HCT116 (cell line): ENCODE results near the gene SYNE1. TPM values are rescaled to one million over a fixed set of nuclear protein-coding genes. Genes with fewer than 3 reads are reported as not detected.

ENCODE experiments used
- ATAC-seq: fragments of 200-7000 bp; cut with Tn5 transposase; 2 replicates; pipeline ENCODE4 v1.9.1; 2020; ENCODE audit warnings: mild to moderate bottlenecking, moderate library complexity
- BruUV-seq: library from RNA; stranded (reverse); fragments of 400-500 nt; replicated peaks from 2 replicates; lab custom pipeline; 2021; lab: Mats Ljungman, UMichigan
- CTCF ChIA-PET: fragments of 300-600 bp; sonication (Branson Sonifier 250); formaldehyde crosslinking; loops from one replicate; lab custom pipeline; 2021; ENCODE audit warnings: antibody characterized with exemption; lab: Charles Lee
- POLR2A ChIA-PET: fragments of 300-600, 350-600 bp; sonication (Branson Sonifier 250); formaldehyde crosslinking; loops from one replicate; lab custom pipeline; 2021; ENCODE audit warnings: antibody characterized with exemption; lab: Charles Lee
- RAD21 ChIA-PET, 2 experiments: fragments of 300-600 bp; sonication (Branson Sonifier 250); formaldehyde crosslinking; loops; one replicate each; lab custom pipeline; 2023; ENCODE audit warnings: low total read pairs in 2 of 2; ENCODE audit not compliant: uncharacterized antibody in 2 of 2, unreplicated experiment in 2 of 2, low non-redundant PET in 1 of 2; lab: Charles Lee
- DNase-seq: peaks from one replicate; pipeline ENCODE4 v3.0.0-alpha.2; 2010; ENCODE audit warnings: low read depth, low spot score
- H2AFZ ChIP-seq: fragments of 200-600 bp; shearing (Covaris generic), sonication (generic); 2 replicates; pipeline ENCODE4 v1.6.1; 2017; ENCODE audit warnings: low read depth, mixed run types, mixed read lengths, antibody characterized with exemption, low read length; ENCODE audit not compliant: poor library complexity, severe bottlenecking
- H3K27ac ChIP-seq: 2 replicates; pipeline ENCODE4 v1.5.1; 2012; ENCODE audit warnings: low read depth, low read length
- H3K27me3 ChIP-seq: fragments of 200-600 bp; sonication (generic); 2 replicates; pipeline ENCODE4 v1.6.1; 2016; ENCODE audit warnings: mixed run types, low read length, mixed read lengths; ENCODE audit not compliant: insufficient read depth
- H3K36me3 ChIP-seq, 2 experiments: fragments of 200-500 bp in 1 of 2; fragments of 200-600 bp in 1 of 2; sonication (Bioruptor generic) in 1 of 2; sonication (generic) in 1 of 2; 2 replicates each; pipeline versions ENCODE4 v1.5.1 to v1.6.1; 2014 to 2016; ENCODE audit warnings: low read length in 2 of 2, inconsistent platforms in 1 of 2, mixed read lengths in 1 of 2, mixed run types in 1 of 2; ENCODE audit not compliant: insufficient read depth in 2 of 2, control insufficient read depth in 1 of 2
- H3K4me1 ChIP-seq, 2 experiments: fragments of 200-600 bp in 1 of 2; sonication (generic) in 1 of 2; 2 replicates each; pipeline versions ENCODE4 v1.5.1 to v1.6.1; 2012 to 2017; ENCODE audit warnings: low read length in 2 of 2, inconsistent platforms in 1 of 2, mild to moderate bottlenecking in 1 of 2, mixed read lengths in 1 of 2, mixed run types in 1 of 2, moderate library complexity in 1 of 2; ENCODE audit not compliant: insufficient read depth in 2 of 2, control insufficient read depth in 1 of 2
- H3K4me2 ChIP-seq: fragments of 200-600 bp; sonication (generic); 2 replicates; pipeline ENCODE4 v1.6.1; 2017; ENCODE audit warnings: mixed run types, low read length, mixed read lengths
- H3K4me3 ChIP-seq, 2 experiments: fragments of 200-600 bp in 1 of 2; sonication (generic) in 1 of 2; replicated peaks in 1 of 2; 2 replicates each; pipeline ENCODE4 v1.5.1; 2011 to 2016; ENCODE audit warnings: low read length in 2 of 2, control low read depth in 1 of 2, low read depth in 1 of 2, mild to moderate bottlenecking in 1 of 2, mixed read lengths in 1 of 2, mixed run types in 1 of 2
- H3K79me2 ChIP-seq: fragments of 200-600 bp; sonication (generic); 2 replicates; pipeline ENCODE4 v1.6.1; 2017; ENCODE audit warnings: mild to moderate bottlenecking, mixed run types, low read length, moderate library complexity, mixed read lengths; ENCODE audit not compliant: insufficient read depth
- H3K9ac ChIP-seq: fragments of 200-600 bp; sonication (generic); 2 replicates; pipeline ENCODE4 v1.6.1; 2016; ENCODE audit warnings: low read length, mixed read lengths
- H3K9me2 ChIP-seq: fragments of 200-600 bp; sonication (generic), shearing (Covaris generic); 2 replicates; pipeline ENCODE4 v1.6.1; 2017; ENCODE audit warnings: mixed run types, mild to moderate bottlenecking, moderate library complexity; ENCODE audit not compliant: insufficient read depth
- H3K9me3 ChIP-seq, 2 experiments: fragments of 200-500 bp in 1 of 2; fragments of 200-600 bp in 1 of 2; sonication (Bioruptor generic) in 1 of 2; sonication (generic) in 1 of 2; 2 replicates each; pipeline ENCODE4 v1.6.1; 2014 to 2017; ENCODE audit warnings: low read length in 2 of 2, mixed read lengths in 2 of 2, inconsistent platforms in 1 of 2, low read depth in 1 of 2, mild to moderate bottlenecking in 1 of 2, mixed run types in 1 of 2, moderate library complexity in 1 of 2; ENCODE audit not compliant: control insufficient read depth in 1 of 2, insufficient read depth in 1 of 2
- H4K20me1 ChIP-seq: fragments of 200-600 bp; sonication (generic), shearing (Covaris generic); 2 replicates; pipeline ENCODE4 v1.6.1; 2017; ENCODE audit warnings: mixed run types, mild to moderate bottlenecking, moderate library complexity; ENCODE audit not compliant: insufficient read depth
- ATF3 ChIP-seq: IDR thresholded peaks from 2 replicates; pipeline ENCODE4 v1.6.1; 2012
- CBX3 ChIP-seq: IDR thresholded peaks from 2 replicates; pipeline ENCODE4 v1.6.1; 2012; ENCODE audit warnings: low read depth
- CEBPB ChIP-seq: IDR thresholded peaks from 2 replicates; pipeline ENCODE4 v1.6.1; 2012; ENCODE audit warnings: low read depth
- EGR1 ChIP-seq: IDR thresholded peaks from 2 replicates; pipeline ENCODE4 v1.6.1; 2012; ENCODE audit warnings: low read depth
- ELF1 ChIP-seq: IDR thresholded peaks from 2 replicates; pipeline ENCODE4 v1.6.1; 2012; ENCODE audit warnings: low read depth, borderline replicate concordance
- EZH2 ChIP-seq: fragments of 200-600 bp; sonication (generic); IDR thresholded peaks from 2 replicates; pipeline ENCODE4 v1.6.1; 2017; ENCODE audit warnings: antibody characterized with exemption, mixed run types
- EZH2phosphoT487 ChIP-seq: fragments of 200-600 bp; IDR thresholded peaks from 2 replicates; pipeline ENCODE4 v1.6.1; 2018; ENCODE audit warnings: antibody characterized with exemption, borderline replicate concordance
- FOSL1 ChIP-seq: IDR thresholded peaks from 2 replicates; pipeline ENCODE4 v1.6.1; 2012; ENCODE audit warnings: low read depth
- JUND ChIP-seq: IDR thresholded peaks from 2 replicates; pipeline ENCODE4 v1.6.1; 2012
- MAX ChIP-seq: IDR thresholded peaks from 2 replicates; pipeline ENCODE4 v1.6.1; 2012
- POLR2A ChIP-seq: IDR thresholded peaks from 2 replicates; pipeline ENCODE4 v1.7.0; 2011; ENCODE audit warnings: borderline replicate concordance; ENCODE audit not compliant: insufficient read depth, insufficient read length; ENCODE audit errors: extremely low read depth
- POLR2AphosphoS5 ChIP-seq: IDR thresholded peaks from 2 replicates; pipeline ENCODE4 v1.6.1; 2011; ENCODE audit warnings: mild to moderate bottlenecking, low read depth, low read length, moderate library complexity
- RAD21 ChIP-seq: IDR thresholded peaks from 2 replicates; pipeline ENCODE4 v1.6.1; 2012; ENCODE audit warnings: low read depth, mild to moderate bottlenecking
- REST ChIP-seq: IDR thresholded peaks from 2 replicates; pipeline ENCODE4 v1.6.1; 2012; ENCODE audit warnings: low read depth
- ZBTB33 ChIP-seq: IDR thresholded peaks from 2 replicates; pipeline ENCODE4 v1.6.1; 2011; ENCODE audit warnings: mild to moderate bottlenecking, low read length, moderate library complexity; ENCODE audit not compliant: insufficient replicate concordance; ENCODE audit errors: extremely low read depth
- ZNF274 ChIP-seq: fragments of 200-500 bp; sonication (Bioruptor generic); IDR thresholded peaks from 2 replicates; pipeline ENCODE4 v1.6.1; 2014; ENCODE audit warnings: mild to moderate bottlenecking, low read depth, low read length, inconsistent platforms
- intact Hi-C: fragments of 100-400 bp; cut with micrococcal nuclease; formaldehyde crosslinking; loops from 2 replicates; pipeline ENCODE4 v1.10.0; 2022
- total RNA-seq: library from RNA; stranded (reverse); gene quantifications from one replicate; pipeline ENCODE4 v1.2.1, GENCODE V29; 2021; ENCODE audit not compliant: unreplicated experiment

SYNE1 gene
- total RNA-seq, 1 experiment from 2014 or later, result 5.4 TPM

- Histone ChIP-seq H3K9me2 (no peaks in the 10 kb centered on the region), H3K9me3 (no peaks in the 10 kb centered on the region), H3K4me3 (no peak overlapping the region), H4K20me1 (no peaks in the 10 kb centered on the region), H2AFZ (no peak overlapping the region), H3K4me1 (no peaks in the 10 kb centered on the region), H3K9ac (no peak overlapping the region), H3K27me3 (no peaks in the 10 kb centered on the region), H3K79me2 (no peaks in the 10 kb centered on the region), H3K27ac (no peak overlapping the region), H3K4me2 (no peak overlapping the region), H3K36me3 (no peaks in the 10 kb centered on the region)
- TF ChIP-seq MAX, result no peak
- no peak for TF ChIP-seq EZH2phosphoT487
- TF ChIP-seq POLR2AphosphoS5, result no peak
- no peak for TF ChIP-seq FOSL1
- no peak for TF ChIP-seq EGR1
- TF ChIP-seq ZNF274, result no peak
- TF ChIP-seq JUND, result no peak
- TF ChIP-seq EZH2, result no peak
- ChIA-PET POLR2A (no interaction called here), RAD21 (no interaction called here), CTCF (interaction anchor here (0.8 kb wide), 1 partner anchor 17 kb away, joined by 3 read pairs; no protein-coding TSS in a partner anchor)
- intact Hi-C loops, result loop anchor here (5.0 kb wide), 1 partner anchor 678 kb away; no protein-coding TSS in a partner anchor
- DNase-seq (no peak), ATAC-seq (no peak)
- no TSS peak for BruUV-seq
These were observed 282.0 kb downstream of the SYNE1 start for GRCh38 chr6:152355166-152355565.

GRCh38 chr6:152353440-152353839, 283.7 kb downstream of the SYNE1 start:
- Histone ChIP-seq H3K9ac (no peak overlapping the region), H3K27me3 (no peaks in the 10 kb centered on the region), H3K27ac (no peak overlapping the region), H3K4me2 (no peak overlapping the region), H3K9me2 (no peaks in the 10 kb centered on the region), H3K79me2 (no peaks in the 10 kb centered on the region), H3K4me1 (no peaks in the 10 kb centered on the region), H2AFZ (no peak overlapping the region), H3K4me3 (no peak overlapping the region), H4K20me1 (no peaks in the 10 kb centered on the region), H3K9me3 (no peaks in the 10 kb centered on the region), H3K36me3 (no peaks in the 10 kb centered on the region)
- BruUV-seq, result no TSS peak
- DNase-seq, result no peak
- CTCF ChIA-PET, result interaction anchor here (4.2 kb wide), 1 partner anchor 15 kb away, joined by 13 read pairs; no protein-coding TSS in a partner anchor
- intact Hi-C loops, result no loop called here
- POLR2A ChIA-PET, result no interaction called here
- ATAC-seq, result no peak
- RAD21 ChIA-PET, result no interaction called here
- TF ChIP-seq REST (no peak), ZBTB33 (no peak), CEBPB (no peak), RAD21 (no peak), ATF3 (no peak), POLR2A (no peak), ZNF274 (no peak), EZH2phosphoT487 (no peak), MAX (no peak), CBX3 (no peak), ELF1 (no peak)
